Osteoblast (primary cell): Measurements from ENCODE around the gene CACHD1. TPM values are rescaled to one million over a fixed set of nuclear protein-coding genes. Genes with fewer than 3 reads are reported as not detected.

Experiments
- DNase-seq: peaks from one replicate; pipeline ENCODE4 v3.0.0; 2011; ENCODE audit warnings: low spot score, mixed read lengths; ENCODE audit not compliant: insufficient read length; ENCODE audit errors: missing footprints
- H2AFZ ChIP-seq: 2 replicates; pipeline ENCODE4 v1.6.0; 2011; ENCODE audit warnings: mild to moderate bottlenecking, low read length
- H3K27ac ChIP-seq: 2 replicates; pipeline ENCODE4 v1.5.1; 2011; ENCODE audit warnings: mild to moderate bottlenecking, low read depth, low read length, moderate library complexity
- H3K27me3 ChIP-seq: 2 replicates; pipeline ENCODE4 v1.6.0; 2012; ENCODE audit warnings: mild to moderate bottlenecking, control low read depth, inconsistent platforms, low read length, moderate library complexity; ENCODE audit not compliant: insufficient read depth
- H3K36me3 ChIP-seq: 2 replicates; pipeline ENCODE4 v1.5.1; 2011; ENCODE audit warnings: mild to moderate bottlenecking, low read length, control low read depth, moderate library complexity; ENCODE audit not compliant: insufficient read depth
- H3K4me1 ChIP-seq: 2 replicates; pipeline ENCODE4 v1.5.1; 2011; ENCODE audit warnings: mild to moderate bottlenecking, low read length, control low read depth, moderate library complexity; ENCODE audit not compliant: insufficient read depth
- H3K4me2 ChIP-seq: 2 replicates; pipeline ENCODE4 v1.6.0; 2011; ENCODE audit warnings: mild to moderate bottlenecking, low read length; ENCODE audit not compliant: insufficient read depth
- H3K4me3 ChIP-seq: fragments of 200-600 bp; sonication (generic); 3 replicates; pipeline ENCODE4 v1.5.1; 2012; ENCODE audit warnings: mild to moderate bottlenecking, low read length, inconsistent platforms; ENCODE audit not compliant: insufficient read depth
- H3K79me2 ChIP-seq: 2 replicates; pipeline ENCODE4 v1.6.0; 2012; ENCODE audit warnings: mild to moderate bottlenecking, low read length, control low read depth, inconsistent platforms; ENCODE audit not compliant: insufficient read depth
- H3K9me3 ChIP-seq: 2 replicates; pipeline ENCODE4 v1.5.1; 2011; ENCODE audit warnings: low read depth, low read length, control low read depth
- H4K20me1 ChIP-seq: 2 replicates; pipeline ENCODE4 v1.6.0; 2012; ENCODE audit warnings: mild to moderate bottlenecking, low read length, control low read depth; ENCODE audit not compliant: insufficient read depth
- total RNA-seq: library from RNA; depleted of rRNA; stranded (reverse); fragments of >200 nt; gene quantifications from 2 replicates; pipeline ENCODE4 v1.2.3, GENCODE V29; 2012
- TF ChIP-seq, protein P1 (sequence below): IDR thresholded peaks from 2 replicates; pipeline ENCODE4 v1.5.1; 2011; ENCODE audit warnings: mild to moderate bottlenecking, low read depth, low read length, moderate library complexity; ENCODE audit errors: extremely low read depth

Gene CACHD1
- total RNA-seq, 1 donor, result 5.1 TPM

DNA sequence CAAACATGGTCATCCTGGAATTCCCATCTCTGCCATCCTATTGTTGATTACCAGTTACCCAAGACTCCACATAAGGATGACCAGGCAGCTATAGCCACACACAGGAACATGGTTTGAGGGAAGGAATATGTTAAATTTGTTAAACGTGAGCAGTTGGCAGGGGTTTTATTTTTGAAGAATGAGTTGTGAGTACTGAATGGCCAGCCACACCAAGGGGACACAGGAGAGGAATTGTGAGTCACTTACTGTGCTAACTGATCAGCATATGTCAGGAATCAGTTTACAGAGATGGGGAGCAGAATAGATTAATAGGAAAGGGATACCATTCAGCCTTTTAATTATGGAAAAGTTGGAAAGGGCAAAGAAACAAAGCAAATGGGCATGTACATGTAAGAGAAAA is 235.7 kb downstream of the CACHD1 start:
- H3K36me3 ChIP-seq, result no peaks in the 10 kb centered on the region
- no peak overlapping the region for H3K27ac ChIP-seq
- H3K4me3 ChIP-seq, result no peak overlapping the region
- H3K9me3 ChIP-seq, result no peaks in the 10 kb centered on the region
- no peaks in the 10 kb centered on the region for H4K20me1 ChIP-seq
- H2AFZ ChIP-seq, result no peak overlapping the region
- TF ChIP-seq, protein P1, sequence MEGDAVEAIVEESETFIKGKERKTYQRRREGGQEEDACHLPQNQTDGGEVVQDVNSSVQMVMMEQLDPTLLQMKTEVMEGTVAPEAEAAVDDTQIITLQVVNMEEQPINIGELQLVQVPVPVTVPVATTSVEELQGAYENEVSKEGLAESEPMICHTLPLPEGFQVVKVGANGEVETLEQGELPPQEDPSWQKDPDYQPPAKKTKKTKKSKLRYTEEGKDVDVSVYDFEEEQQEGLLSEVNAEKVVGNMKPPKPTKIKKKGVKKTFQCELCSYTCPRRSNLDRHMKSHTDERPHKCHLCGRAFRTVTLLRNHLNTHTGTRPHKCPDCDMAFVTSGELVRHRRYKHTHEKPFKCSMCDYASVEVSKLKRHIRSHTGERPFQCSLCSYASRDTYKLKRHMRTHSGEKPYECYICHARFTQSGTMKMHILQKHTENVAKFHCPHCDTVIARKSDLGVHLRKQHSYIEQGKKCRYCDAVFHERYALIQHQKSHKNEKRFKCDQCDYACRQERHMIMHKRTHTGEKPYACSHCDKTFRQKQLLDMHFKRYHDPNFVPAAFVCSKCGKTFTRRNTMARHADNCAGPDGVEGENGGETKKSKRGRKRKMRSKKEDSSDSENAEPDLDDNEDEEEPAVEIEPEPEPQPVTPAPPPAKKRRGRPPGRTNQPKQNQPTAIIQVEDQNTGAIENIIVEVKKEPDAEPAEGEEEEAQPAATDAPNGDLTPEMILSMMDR, result no peak
- H3K27me3 ChIP-seq, result no peaks in the 10 kb centered on the region
- no peaks in the 10 kb centered on the region for H3K79me2 ChIP-seq
- H3K4me1 ChIP-seq, result no peaks in the 10 kb centered on the region
- H3K4me2 ChIP-seq, result no peak overlapping the region
- no peak for DNase-seq

DNA sequence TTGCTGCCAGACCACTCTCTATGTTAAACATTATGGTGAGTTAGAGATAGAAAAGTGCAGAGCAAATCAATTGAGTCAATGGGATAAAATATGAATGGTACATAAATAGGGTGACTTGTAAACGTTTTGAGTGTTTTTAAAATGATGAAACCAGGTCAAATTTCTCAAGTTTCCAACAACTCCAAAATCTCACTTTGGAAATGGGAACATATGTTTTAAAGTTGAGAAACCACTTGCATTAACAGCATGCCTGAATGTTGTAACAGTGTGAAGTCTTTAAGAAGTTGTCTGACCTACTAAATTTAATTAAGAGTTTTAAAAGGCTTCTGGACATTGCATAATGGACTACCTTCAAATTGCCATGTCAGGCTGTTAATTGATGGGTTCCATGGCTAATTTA is 241.3 kb downstream of the CACHD1 start:
- DNase-seq, result no peak
- Histone ChIP-seq H3K79me2 (no peaks in the 10 kb centered on the region), H3K27me3 (no peaks in the 10 kb centered on the region), H3K4me1 (no peaks in the 10 kb centered on the region), H3K9me3 (no peaks in the 10 kb centered on the region), H3K4me2 (no peak overlapping the region), H2AFZ (no peak overlapping the region), H3K36me3 (no peaks in the 10 kb centered on the region), H3K4me3 (no peak overlapping the region), H4K20me1 (no peaks in the 10 kb centered on the region), H3K27ac (no peak overlapping the region)
- TF ChIP-seq, protein P1, result no peak

DNA sequence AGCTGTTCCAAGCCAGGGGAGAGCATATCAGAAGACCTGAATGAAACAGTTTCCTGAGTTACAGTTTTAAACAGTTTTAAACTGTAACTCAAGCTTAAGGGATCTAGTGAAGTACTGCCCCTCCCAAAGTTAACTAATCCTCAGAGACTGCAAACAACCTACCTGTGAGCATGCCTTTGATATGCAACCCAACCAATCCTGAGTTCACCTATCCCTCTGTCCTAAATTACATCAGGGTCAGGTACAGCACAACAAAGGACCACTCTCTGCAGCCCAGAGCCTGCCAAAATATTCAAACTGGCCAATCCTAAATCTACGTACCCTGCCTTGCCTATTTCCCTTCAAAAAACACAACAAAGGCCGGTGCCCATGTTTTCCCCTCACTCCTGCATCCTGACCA is 242.1 kb downstream of the CACHD1 start:
- H3K4me3 ChIP-seq, result no peak overlapping the region
- no peaks in the 10 kb centered on the region for H3K36me3 ChIP-seq
- H3K9me3 ChIP-seq, result no peaks in the 10 kb centered on the region
- H3K27ac ChIP-seq, result no peak overlapping the region
- H3K4me2 ChIP-seq, result no peak overlapping the region
- no peaks in the 10 kb centered on the region for H4K20me1 ChIP-seq
- DNase-seq, result no peak
- no peaks in the 10 kb centered on the region for H3K27me3 ChIP-seq
- no peaks in the 10 kb centered on the region for H3K4me1 ChIP-seq
- TF ChIP-seq, protein P1, result no peak
- H2AFZ ChIP-seq, result no peak overlapping the region
- H3K79me2 ChIP-seq, result no peaks in the 10 kb centered on the region

DNA sequence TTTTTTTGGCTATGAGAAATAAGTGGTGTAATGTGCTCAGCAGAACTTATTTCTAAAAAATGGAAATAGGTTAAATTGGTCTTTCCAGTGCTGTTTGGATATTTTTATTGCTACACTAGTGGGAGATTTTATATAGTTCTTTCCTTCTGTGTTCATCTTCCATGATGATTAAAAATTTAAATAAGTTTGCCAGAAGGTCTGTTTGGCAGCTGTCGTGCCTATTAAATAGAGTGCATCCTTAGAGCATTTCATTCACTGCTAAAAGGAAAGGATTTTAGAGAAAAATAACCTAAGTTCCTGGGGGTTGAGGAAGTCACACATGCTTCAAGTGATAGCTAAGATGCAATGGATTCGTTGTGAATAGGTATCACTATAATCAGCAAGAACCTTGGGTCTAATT is 245.3 kb downstream of the CACHD1 start:
- Histone ChIP-seq H3K79me2 (no peaks in the 10 kb centered on the region), H3K4me1 (no peaks in the 10 kb centered on the region), H3K9me3 (no peaks in the 10 kb centered on the region), H3K4me2 (no peak overlapping the region), H3K36me3 (no peaks in the 10 kb centered on the region), H3K27ac (no peak overlapping the region), H4K20me1 (no peaks in the 10 kb centered on the region), H2AFZ (no peak overlapping the region), H3K27me3 (no peaks in the 10 kb centered on the region), H3K4me3 (no peak overlapping the region)
- TF ChIP-seq, protein P1, result no peak
- no peak for DNase-seq
